Stimulated activated CD4-positive, alpha-beta T cell treated with anti-CD3 and anti-CD28 coated beads, Interleukin-4, amount 100 ng/mL, for 24 hours (primary cell): ENCODE results near the gene PYY.

ENCODE experiments used
- DNase-seq: peaks from one replicate; pipeline ENCODE4 v3.0.0-alpha.2; 2020

Gene PYY

GRCh38 chr17:43914451-43914850 lies 39.3 kb downstream of the PYY start:
- no peak for DNase-seq

- DNase-seq: no peak
Observed at GRCh38 chr17:43913584-43913983, 40.2 kb downstream of the PYY start.

DNA sequence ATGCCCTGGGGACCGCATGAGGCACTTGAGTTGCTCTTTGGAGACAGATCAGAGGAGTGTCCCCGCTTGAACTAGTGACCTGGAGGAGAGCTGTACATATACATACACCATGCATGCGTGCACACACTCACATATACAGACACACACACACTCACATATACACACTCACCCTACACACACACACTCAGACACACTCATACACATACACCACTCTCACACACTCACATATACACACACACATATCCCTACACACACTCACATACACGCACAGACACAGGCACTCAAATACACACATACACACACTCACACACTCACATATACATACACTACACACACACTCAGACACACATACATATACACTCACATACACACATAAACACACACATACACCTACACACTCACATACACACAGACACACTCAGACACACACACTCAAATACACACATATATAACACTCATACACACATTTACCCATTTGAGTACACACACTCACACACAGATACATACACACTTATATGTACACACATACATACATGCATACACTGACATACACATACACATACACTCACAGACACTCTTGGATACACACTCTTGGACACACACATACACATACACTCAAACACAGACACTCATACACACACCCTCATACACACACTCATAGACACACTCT lies 41.0 kb downstream of the PYY start:
- DNase-seq: no peak

GRCh38 chr17:43911904-43912303 lies 41.8 kb downstream of the PYY start:
- no peak for DNase-seq

DNA sequence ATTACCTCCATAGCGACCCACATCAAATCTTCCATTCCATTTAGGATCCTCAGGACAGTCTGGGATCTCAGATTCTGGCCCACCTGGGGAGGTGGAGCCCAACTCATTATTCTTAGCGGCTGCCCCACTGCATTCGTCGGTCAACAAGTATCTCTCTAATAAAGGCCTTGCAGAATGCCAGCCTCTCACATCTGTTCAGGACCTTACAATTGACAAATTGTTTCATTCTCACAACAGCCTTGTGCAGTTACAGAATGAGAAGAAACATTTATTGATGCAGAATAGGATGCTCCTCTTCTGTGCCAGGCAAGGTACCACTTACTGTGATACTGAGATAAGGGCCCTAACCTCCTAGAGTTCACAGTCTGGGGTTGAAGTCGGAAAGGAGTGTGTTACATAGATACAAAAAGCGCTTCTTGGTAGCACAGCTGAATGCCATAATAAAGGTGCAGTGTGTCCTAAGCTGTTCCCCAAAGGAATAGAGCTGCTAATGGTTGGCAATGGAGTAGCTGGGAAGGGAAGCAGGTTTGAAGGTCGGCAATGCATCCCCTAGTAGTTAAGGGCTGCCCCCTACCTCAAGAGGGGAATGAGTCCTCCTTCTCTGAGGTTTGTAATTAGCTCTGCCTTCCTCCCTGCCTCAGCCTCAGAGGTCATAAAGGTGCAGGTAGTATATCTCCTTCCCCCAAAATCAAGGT lies 44.1 kb downstream of the PYY start:
- no peak for DNase-seq

GRCh38 chr17:43907998-43908721 lies 45.6 kb downstream of the PYY start:
- peak; percentile 62 for DNase-seq

DNA sequence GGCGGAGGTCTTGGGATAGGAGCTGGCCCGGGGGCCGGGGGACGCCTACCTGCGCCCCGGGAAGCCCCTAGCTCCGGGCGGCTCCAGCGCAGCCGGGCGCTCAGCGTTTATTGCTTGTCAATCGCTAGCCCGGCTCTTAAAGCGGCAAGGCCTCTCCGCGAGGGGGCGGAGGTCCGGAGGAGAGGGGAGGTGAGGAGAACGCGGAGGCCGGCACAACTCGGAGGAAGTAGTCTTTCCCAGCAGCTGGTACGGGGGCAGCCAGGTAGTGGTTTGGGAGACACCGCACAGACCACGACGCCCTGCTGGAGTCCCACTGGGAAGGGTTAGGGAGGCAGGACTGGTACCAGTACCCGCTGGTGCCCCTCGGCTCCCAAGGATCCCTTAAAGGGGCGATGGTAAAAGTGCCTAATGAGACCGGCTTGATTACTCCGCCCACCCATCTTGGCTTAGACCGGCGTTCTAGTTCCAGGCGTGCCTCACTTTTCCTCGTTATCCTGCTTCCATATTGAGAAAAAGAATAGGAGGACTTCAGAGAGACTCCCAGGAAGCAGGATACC lies 46.2 kb downstream of the PYY start, which contains the start of gene MPP2:
Gene MPP2 (minus strand): TSS at position 112 of the 557 bp plus-strand sequence. CDS start 3,076 bp downstream, outside the sequence.
- peak; percentile 53 for DNase-seq

- no peak for DNase-seq
Observed at GRCh38 chr17:43906951-43907424, 46.8 kb downstream of the PYY start.

- no peak for DNase-seq
Observed at GRCh38 chr17:43905985-43906852, 47.5 kb downstream of the PYY start.

DNA sequence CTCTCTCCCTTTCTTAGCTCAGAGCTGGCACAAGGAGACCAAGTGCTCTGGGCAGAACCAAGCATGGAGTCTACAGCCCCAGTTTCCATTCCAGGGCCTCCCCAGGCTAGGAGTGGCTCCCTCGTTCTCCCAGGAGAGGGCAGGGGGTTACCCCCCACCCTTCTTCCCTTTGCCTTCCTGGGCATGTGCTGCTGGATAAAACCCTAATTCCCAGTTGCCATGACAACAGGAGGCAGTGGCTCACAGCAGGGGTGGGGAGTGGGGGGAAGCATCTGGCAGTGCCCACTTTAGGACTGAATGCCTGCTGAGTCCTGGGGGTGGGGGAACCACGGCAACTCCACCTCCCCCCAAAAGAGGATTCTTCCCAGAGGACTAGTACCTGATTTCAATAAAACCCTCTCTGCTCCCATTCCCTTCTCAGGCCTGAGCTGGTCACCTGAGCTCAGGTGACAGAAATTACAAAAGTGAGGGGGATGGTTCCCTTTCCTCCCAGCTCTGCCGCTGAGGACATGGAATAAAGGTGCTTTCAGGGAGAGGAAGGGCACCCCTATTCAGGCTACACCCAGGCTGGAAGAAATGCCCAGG lies 48.2 kb downstream of the PYY start:
- no peak for DNase-seq
